Neuronal stem cell (in vitro differentiated cells): Measurements from ENCODE around the gene GRM1.

Experiments used
- DNase-seq: peaks from one replicate; pipeline ENCODE4 v3.0.0-alpha.2; 2013; ENCODE audit warnings: low spot score
- H2AFZ ChIP-seq: one replicate; pipeline ENCODE4 v1.6.1; 2013; ENCODE audit warnings: mild to moderate bottlenecking, low read length, inconsistent platforms
- H2AK5ac ChIP-seq: 2 replicates; pipeline ENCODE4 v1.6.1; 2013; ENCODE audit warnings: low read depth, mild to moderate bottlenecking, inconsistent platforms, low read length, moderate library complexity, mixed read lengths
- H2BK120ac ChIP-seq: 2 replicates; pipeline ENCODE4 v1.6.1; 2013; ENCODE audit warnings: low read depth, mild to moderate bottlenecking, inconsistent platforms, low read length, moderate library complexity, mixed read lengths
- H2BK12ac ChIP-seq: one replicate; pipeline ENCODE4 v1.6.1; 2013; ENCODE audit warnings: low read length, inconsistent platforms
- H2BK15ac ChIP-seq: 2 replicates; pipeline ENCODE4 v1.6.1; 2013; ENCODE audit warnings: mild to moderate bottlenecking, low read length, inconsistent platforms, mixed read lengths
- H2BK5ac ChIP-seq: one replicate; pipeline ENCODE4 v1.6.1; 2013; ENCODE audit warnings: inconsistent platforms, mild to moderate bottlenecking, low read length, moderate library complexity
- H3K14ac ChIP-seq: one replicate; pipeline ENCODE4 v1.6.1; 2013; ENCODE audit warnings: low read length, inconsistent platforms
- H3K18ac ChIP-seq: 2 replicates; pipeline ENCODE4 v1.6.1; 2013; ENCODE audit warnings: low read length, inconsistent platforms
- H3K23ac ChIP-seq: 2 replicates; pipeline ENCODE4 v1.6.1; 2013; ENCODE audit warnings: low read depth, mild to moderate bottlenecking, mixed read lengths, low read length, inconsistent platforms; ENCODE audit not compliant: poor library complexity
- H3K27ac ChIP-seq: replicated peaks from 3 replicates; pipeline ENCODE4 v1.5.1; 2013; ENCODE audit warnings: low read length, inconsistent platforms
- H3K27me3 ChIP-seq, 3 experiments: 2 replicates each; pipeline ENCODE4 v1.6.1; 2013; ENCODE audit warnings: low read length in 3 of 3, mild to moderate bottlenecking in 2 of 3, inconsistent platforms in 1 of 3, low read depth in 1 of 3, mixed read lengths in 1 of 3, moderate library complexity in 1 of 3; ENCODE audit not compliant: control insufficient read depth in 3 of 3, insufficient read depth in 3 of 3
- H3K36me3 ChIP-seq, 2 donors: replicated peaks in 1 of 2; 2 replicates each; pipeline ENCODE4 v1.6.1; 2013; ENCODE audit warnings: low read length in 2 of 2; ENCODE audit not compliant: control insufficient read depth in 2 of 2, insufficient read depth in 2 of 2
- H3K4ac ChIP-seq: 2 replicates; pipeline ENCODE4 v1.6.1; 2013; ENCODE audit warnings: inconsistent platforms, mild to moderate bottlenecking, low read length, moderate library complexity
- H3K4me1 ChIP-seq, 2 donors: 1 replicate in 1 of 2; 2 replicates in 1 of 2; pipeline ENCODE4 v1.6.1; 2013; ENCODE audit warnings: low read length in 2 of 2, low read depth in 1 of 2; ENCODE audit not compliant: control insufficient read depth in 2 of 2, insufficient read depth in 1 of 2
- H3K4me2 ChIP-seq: one replicate; pipeline ENCODE4 v1.6.1; 2013; ENCODE audit warnings: mild to moderate bottlenecking, low read length, inconsistent platforms; ENCODE audit not compliant: insufficient read depth, poor library complexity, severe bottlenecking
- H3K4me3 ChIP-seq, 2 donors: 2 replicates each; pipeline ENCODE4 v1.5.1; 2013; ENCODE audit warnings: low read length in 2 of 2, mild to moderate bottlenecking in 2 of 2, inconsistent platforms in 1 of 2, moderate library complexity in 1 of 2
- H3K79me1 ChIP-seq: one replicate; pipeline ENCODE4 v1.6.1; 2013; ENCODE audit warnings: low read depth, mild to moderate bottlenecking, inconsistent platforms, low read length, moderate library complexity
- H3K9ac ChIP-seq: one replicate; pipeline ENCODE4 v1.6.1; 2013; ENCODE audit warnings: mild to moderate bottlenecking, low read depth, low read length, inconsistent platforms; ENCODE audit not compliant: poor library complexity
- H3K9me3 ChIP-seq, 2 donors: replicated peaks in 1 of 2; 2 replicates each; pipeline versions ENCODE3 to v1.6.1; 2013; ENCODE audit warnings: low read length in 2 of 2, mild to moderate bottlenecking in 2 of 2, inconsistent platforms in 1 of 2, low read depth in 1 of 2, mixed read lengths in 1 of 2, moderate library complexity in 1 of 2; ENCODE audit not compliant: control insufficient read depth in 2 of 2, insufficient read depth in 1 of 2
- H4K8ac ChIP-seq: one replicate; pipeline ENCODE4 v1.6.1; 2013; ENCODE audit warnings: low read depth, mild to moderate bottlenecking, inconsistent platforms, low read length, moderate library complexity
- H4K91ac ChIP-seq: one replicate; pipeline ENCODE4 v1.6.1; 2013; ENCODE audit warnings: low read length, low read depth, mild to moderate bottlenecking, inconsistent platforms; ENCODE audit not compliant: poor library complexity
- WGBS, 2 donors: extraction: QIAGEN DNeasy Blood & Tissue Kit; methylation state at CpG; one replicate each; pipeline ENCODE4 v1.1.7; 2013; ENCODE audit warnings: missing lambda C conversion rate in 2 of 2, mixed read lengths in 1 of 2; ENCODE audit not compliant: insufficient read length in 2 of 2, insufficient replicate concordance in 1 of 2; ENCODE audit errors: extremely low coverage in 2 of 2; 5-methylcytosine and 5-hydroxymethylcytosine counted together

GRM1 gene

DNA sequence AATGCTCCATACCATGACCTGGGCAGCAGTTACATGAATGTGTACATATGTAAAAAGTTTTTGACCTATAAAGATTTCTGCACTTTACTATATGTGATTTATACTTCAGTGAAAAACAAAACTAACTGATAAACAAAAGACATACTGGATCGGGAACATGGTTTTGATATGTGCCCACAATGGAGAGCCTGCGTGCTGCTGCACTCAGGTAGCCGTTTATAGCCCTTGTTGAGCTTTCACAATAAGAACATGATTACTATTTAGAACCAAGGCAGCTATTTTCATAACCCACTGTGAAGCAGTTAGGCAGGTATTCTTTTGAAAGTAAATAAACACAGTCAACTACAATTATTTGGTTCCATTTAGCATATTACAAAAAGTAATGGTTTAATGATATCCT is 318.8 kb downstream of the GRM1 start:
- peaks cover 0 to 2% of the 10 kb centered on the region in 2 donors for H3K4me1 ChIP-seq

GRCh38 chr6:146351018-146351417 is 322.2 kb downstream of the GRM1 start:
- no peak overlapping the region for H2AK5ac ChIP-seq
- no peak overlapping the region for H3K27ac ChIP-seq
- H3K4me3 ChIP-seq, result no peak overlapping the region
- no peak overlapping the region for H3K4me2 ChIP-seq
- WGBS, 2 donors, result no CpG with 5 or more reads among the region's 3 CpGs
- H3K9ac ChIP-seq, result no peak overlapping the region
- no peak overlapping the region for H2BK120ac ChIP-seq
- H3K9me3 ChIP-seq, result no peaks in the 10 kb centered on the region
- H3K27me3 ChIP-seq, result no peaks in the 10 kb centered on the region
- H2AFZ ChIP-seq, result peak overlapping the region; percentile 53
- DNase-seq, result no peak
- no peak overlapping the region for H2BK5ac ChIP-seq
- H4K8ac ChIP-seq, result no peak overlapping the region
- H4K91ac ChIP-seq, result no peak overlapping the region
- H3K4me1 ChIP-seq, result peaks cover 2 to 4% of the 10 kb centered on the region in 2 donors
- H3K4ac ChIP-seq, result no peak overlapping the region
- H3K18ac ChIP-seq, result no peak overlapping the region
- no peaks in the 10 kb centered on the region for H3K79me1 ChIP-seq
- no peaks in the 10 kb centered on the region for H3K36me3 ChIP-seq
- no peak overlapping the region for H3K23ac ChIP-seq
- H2BK15ac ChIP-seq, result no peak overlapping the region
- H3K14ac ChIP-seq, result no peak overlapping the region
- H2BK12ac ChIP-seq, result no peak overlapping the region

More for the DNA sequence above, 318.8 kb downstream of the GRM1 start:
- no peak overlapping the region for H4K8ac ChIP-seq
- no peaks in the 10 kb centered on the region for H3K79me1 ChIP-seq
- no peak overlapping the region for H2BK120ac ChIP-seq
- WGBS, 2 donors, result no CpG with 5 or more reads among the region's 3 CpGs
- no peak overlapping the region for H2BK5ac ChIP-seq
- H3K4me3 ChIP-seq, result no peak overlapping the region
- no peak overlapping the region for H3K9ac ChIP-seq
- H4K91ac ChIP-seq, result no peak overlapping the region
- no peaks in the 10 kb centered on the region for H3K9me3 ChIP-seq
- H3K14ac ChIP-seq, result no peak overlapping the region
- no peak overlapping the region for H3K4ac ChIP-seq
- no peak overlapping the region for H2AFZ ChIP-seq
- H3K23ac ChIP-seq, result no peak overlapping the region
- H3K27me3 ChIP-seq, result no peaks in the 10 kb centered on the region
- H3K27ac ChIP-seq, result no peak overlapping the region
- H3K36me3 ChIP-seq, result no peaks in the 10 kb centered on the region
- no peak for DNase-seq
- H2AK5ac ChIP-seq, result no peak overlapping the region
- no peak overlapping the region for H3K4me2 ChIP-seq
- H3K18ac ChIP-seq, result no peak overlapping the region
- H2BK15ac ChIP-seq, result no peak overlapping the region
- no peak overlapping the region for H2BK12ac ChIP-seq

DNA sequence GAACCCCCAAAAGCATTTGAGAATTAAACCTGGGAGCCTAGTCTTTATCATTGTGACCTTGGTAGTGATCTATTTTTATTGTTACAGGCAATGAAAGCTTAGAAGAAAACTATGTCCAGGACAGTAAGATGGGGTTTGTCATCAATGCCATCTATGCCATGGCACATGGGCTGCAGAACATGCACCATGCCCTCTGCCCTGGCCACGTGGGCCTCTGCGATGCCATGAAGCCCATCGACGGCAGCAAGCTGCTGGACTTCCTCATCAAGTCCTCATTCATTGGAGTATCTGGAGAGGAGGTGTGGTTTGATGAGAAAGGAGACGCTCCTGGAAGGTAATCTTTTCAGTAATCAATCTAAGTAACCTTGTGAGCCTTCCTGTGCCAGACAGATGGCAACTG is 323.3 kb downstream of the GRM1 start:
- Histone ChIP-seq H3K18ac (peak overlapping the region; percentile 74), H3K36me3 (no peaks in the 10 kb centered on the region), H2BK5ac (no peak overlapping the region), H3K9me3 (peaks cover 0 to 2% of the 10 kb centered on the region in 2 donors), H2AK5ac (no peak overlapping the region), H3K27ac (no peak overlapping the region), H3K4me2 (no peak overlapping the region), H2BK15ac (no peak overlapping the region), H3K4me3 (no peak overlapping the region), H4K91ac (no peak overlapping the region), H3K4ac (no peak overlapping the region), H3K9ac (peak overlapping the region; percentile 15), H3K23ac (no peak overlapping the region), H3K79me1 (no peaks in the 10 kb centered on the region), H4K8ac (no peak overlapping the region), H2BK120ac (no peak overlapping the region), H3K4me1 (peaks cover 2 to 4% of the 10 kb centered on the region in 2 donors), H2BK12ac (no peak overlapping the region), H2AFZ (no peak overlapping the region), H3K14ac (no peak overlapping the region), H3K27me3 (no peaks in the 10 kb centered on the region)
- WGBS, 2 donors, result no CpG with 5 or more reads among the region's 5 CpGs
- no peak for DNase-seq

DNA sequence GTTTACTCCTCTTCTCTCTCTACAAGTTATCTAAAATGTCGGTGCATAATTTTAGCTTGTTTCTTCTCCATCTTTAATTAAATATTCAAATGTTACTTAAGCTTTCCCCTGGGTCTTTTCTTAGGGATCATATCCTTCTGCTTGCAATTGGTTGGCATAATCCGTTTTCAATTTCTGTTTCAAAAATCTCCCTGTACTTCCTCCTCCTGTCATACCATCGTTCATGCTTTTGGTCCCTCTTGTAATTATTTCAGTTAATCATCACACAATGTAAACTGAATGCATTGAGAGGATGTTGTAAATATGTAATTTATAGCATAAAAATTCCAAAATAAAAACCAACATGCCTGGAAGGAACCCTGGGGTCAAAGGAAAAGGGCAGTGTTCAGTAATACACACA is 325.6 kb downstream of the GRM1 start:
- WGBS, 2 donors, result no CpG with 5 or more reads among the region's 3 CpGs
- Histone ChIP-seq H3K18ac (no peak overlapping the region), H3K36me3 (no peaks in the 10 kb centered on the region), H2AK5ac (no peak overlapping the region), H3K4me3 (no peak overlapping the region), H4K8ac (no peak overlapping the region), H3K4ac (no peak overlapping the region), H3K79me1 (no peaks in the 10 kb centered on the region), H3K4me1 (peaks cover 2 to 5% of the 10 kb centered on the region in 2 donors), H3K14ac (no peak overlapping the region), H3K27me3 (no peaks in the 10 kb centered on the region), H3K4me2 (no peak overlapping the region), H2BK12ac (no peak overlapping the region), H4K91ac (no peak overlapping the region), H3K9me3 (peaks cover 0 to 2% of the 10 kb centered on the region in 2 donors), H2BK15ac (no peak overlapping the region), H2BK5ac (no peak overlapping the region), H2AFZ (no peak overlapping the region), H3K9ac (no peak overlapping the region), H3K23ac (no peak overlapping the region), H2BK120ac (no peak overlapping the region), H3K27ac (no peak overlapping the region)
- no peak for DNase-seq
